Muscle layer of colon (tissue), 2 donors: Measurements from ENCODE around the gene POGZ.

Experiments used
- H3K27ac ChIP-seq: one replicate; pipeline ENCODE4 v1.7.0; 2013; ENCODE audit warnings: low read depth, mild to moderate bottlenecking, low read length, moderate library complexity
- H3K27me3 ChIP-seq, 2 donors: one replicate each; pipeline ENCODE4 v1.7.0; 2013; ENCODE audit warnings: low read length in 2 of 2, mild to moderate bottlenecking in 2 of 2; ENCODE audit not compliant: insufficient read depth in 2 of 2, control insufficient read depth in 1 of 2
- H3K36me3 ChIP-seq: one replicate; pipeline ENCODE4 v1.7.0; 2013; ENCODE audit warnings: mild to moderate bottlenecking, low read length; ENCODE audit not compliant: insufficient read depth
- H3K4me1 ChIP-seq: one replicate; pipeline ENCODE4 v1.7.0; 2013; ENCODE audit warnings: mild to moderate bottlenecking, low read length; ENCODE audit not compliant: insufficient read depth
- H3K4me3 ChIP-seq, 2 donors: one replicate each; pipeline ENCODE4 v1.7.0; 2013; ENCODE audit warnings: low read length in 2 of 2, low read depth in 1 of 2, mild to moderate bottlenecking in 1 of 2, moderate library complexity in 1 of 2
- H3K9ac ChIP-seq: one replicate; pipeline ENCODE4 v1.7.0; 2013; ENCODE audit warnings: low read length
- H3K9me3 ChIP-seq: one replicate; pipeline ENCODE4 v1.7.0; 2013; ENCODE audit warnings: mild to moderate bottlenecking, low read length
- donor health status: abdominal sarcoma.
- donor health status: Adenocarcinoma of cecum.

Gene POGZ, protein sequence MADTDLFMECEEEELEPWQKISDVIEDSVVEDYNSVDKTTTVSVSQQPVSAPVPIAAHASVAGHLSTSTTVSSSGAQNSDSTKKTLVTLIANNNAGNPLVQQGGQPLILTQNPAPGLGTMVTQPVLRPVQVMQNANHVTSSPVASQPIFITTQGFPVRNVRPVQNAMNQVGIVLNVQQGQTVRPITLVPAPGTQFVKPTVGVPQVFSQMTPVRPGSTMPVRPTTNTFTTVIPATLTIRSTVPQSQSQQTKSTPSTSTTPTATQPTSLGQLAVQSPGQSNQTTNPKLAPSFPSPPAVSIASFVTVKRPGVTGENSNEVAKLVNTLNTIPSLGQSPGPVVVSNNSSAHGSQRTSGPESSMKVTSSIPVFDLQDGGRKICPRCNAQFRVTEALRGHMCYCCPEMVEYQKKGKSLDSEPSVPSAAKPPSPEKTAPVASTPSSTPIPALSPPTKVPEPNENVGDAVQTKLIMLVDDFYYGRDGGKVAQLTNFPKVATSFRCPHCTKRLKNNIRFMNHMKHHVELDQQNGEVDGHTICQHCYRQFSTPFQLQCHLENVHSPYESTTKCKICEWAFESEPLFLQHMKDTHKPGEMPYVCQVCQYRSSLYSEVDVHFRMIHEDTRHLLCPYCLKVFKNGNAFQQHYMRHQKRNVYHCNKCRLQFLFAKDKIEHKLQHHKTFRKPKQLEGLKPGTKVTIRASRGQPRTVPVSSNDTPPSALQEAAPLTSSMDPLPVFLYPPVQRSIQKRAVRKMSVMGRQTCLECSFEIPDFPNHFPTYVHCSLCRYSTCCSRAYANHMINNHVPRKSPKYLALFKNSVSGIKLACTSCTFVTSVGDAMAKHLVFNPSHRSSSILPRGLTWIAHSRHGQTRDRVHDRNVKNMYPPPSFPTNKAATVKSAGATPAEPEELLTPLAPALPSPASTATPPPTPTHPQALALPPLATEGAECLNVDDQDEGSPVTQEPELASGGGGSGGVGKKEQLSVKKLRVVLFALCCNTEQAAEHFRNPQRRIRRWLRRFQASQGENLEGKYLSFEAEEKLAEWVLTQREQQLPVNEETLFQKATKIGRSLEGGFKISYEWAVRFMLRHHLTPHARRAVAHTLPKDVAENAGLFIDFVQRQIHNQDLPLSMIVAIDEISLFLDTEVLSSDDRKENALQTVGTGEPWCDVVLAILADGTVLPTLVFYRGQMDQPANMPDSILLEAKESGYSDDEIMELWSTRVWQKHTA (N-terminal part only)

DNA sequence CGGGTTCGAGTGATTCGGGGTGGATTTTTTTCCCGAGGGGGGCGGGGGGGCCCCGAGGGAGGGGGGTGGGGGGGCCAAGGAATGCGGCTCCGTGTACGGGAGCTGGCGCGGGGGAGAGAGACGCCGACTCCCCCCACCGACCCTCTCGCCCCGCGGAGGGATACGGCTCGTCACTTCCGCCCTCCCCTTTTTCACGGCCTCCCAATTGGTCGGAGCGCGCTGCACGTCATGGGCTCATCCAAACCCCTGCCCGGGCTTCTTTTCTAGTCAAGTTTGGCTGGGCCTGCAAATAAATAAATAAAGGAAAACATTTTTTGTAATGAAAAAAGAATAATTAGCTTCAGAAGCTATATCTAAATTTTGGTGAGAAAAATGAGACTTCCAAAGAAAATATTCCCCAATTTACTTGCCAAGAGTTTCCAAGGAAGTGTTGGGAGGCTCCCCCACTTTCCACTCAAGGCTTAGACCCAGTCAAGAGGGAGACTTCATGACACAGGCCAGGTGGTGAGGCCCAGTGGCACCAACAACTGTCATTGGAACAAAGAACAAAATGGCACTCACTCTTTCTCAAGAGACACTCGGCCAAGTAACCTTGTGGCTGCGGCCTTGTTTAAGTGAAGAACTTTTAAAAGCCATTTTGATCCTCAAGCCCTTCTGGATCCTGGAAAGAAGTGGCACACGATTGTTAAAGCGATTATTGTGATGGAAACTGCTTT lies at the start of gene POGZ:
POGZ (minus strand) TSS at position 164 of the 716 bp plus-strand sequence. CDS start 17,290 bp downstream, outside the sequence.
- Histone ChIP-seq H3K27me3 (no peaks in the 10 kb centered on the region), H3K9me3 (no peaks in the 10 kb centered on the region), H3K27ac (peak within 1 kb of the TSS; percentile 94), H3K9ac (peak within 1 kb of the TSS; percentile 93), H3K36me3 (no peaks in the 10 kb centered on the region), H3K4me3 (peak within 1 kb of the TSS; percentile 81 to 99), H3K4me1 (peaks cover 26% of the 10 kb centered on the region)

DNA sequence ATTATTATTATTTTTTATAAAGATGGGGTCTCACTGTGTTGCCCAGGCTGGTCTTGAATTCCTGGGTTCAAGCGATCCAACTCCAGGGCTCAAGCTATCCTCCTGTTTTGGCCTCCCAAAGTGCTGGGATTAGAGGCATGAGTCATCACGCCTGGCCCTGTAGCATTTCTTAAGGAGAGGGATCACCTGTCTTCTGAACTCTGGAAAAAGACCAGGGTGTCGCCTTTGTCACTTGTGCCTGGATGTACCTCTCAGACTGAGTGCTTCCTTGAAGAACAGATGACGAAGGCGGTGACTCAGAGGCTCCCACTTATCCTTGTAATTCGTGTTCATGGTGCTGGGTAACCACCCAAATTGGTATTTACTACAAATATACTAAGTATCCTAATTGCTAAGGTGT lies 49.5 kb upstream of the POGZ start:
- Histone ChIP-seq H3K27me3 (no peaks in the 10 kb centered on the region), H3K9me3 (no peaks in the 10 kb centered on the region), H3K9ac (no peak overlapping the region), H3K4me1 (peaks cover 18% of the 10 kb centered on the region), H3K36me3 (no peaks in the 10 kb centered on the region), H3K4me3 (no peak overlapping the region), H3K27ac (no peak overlapping the region)

DNA sequence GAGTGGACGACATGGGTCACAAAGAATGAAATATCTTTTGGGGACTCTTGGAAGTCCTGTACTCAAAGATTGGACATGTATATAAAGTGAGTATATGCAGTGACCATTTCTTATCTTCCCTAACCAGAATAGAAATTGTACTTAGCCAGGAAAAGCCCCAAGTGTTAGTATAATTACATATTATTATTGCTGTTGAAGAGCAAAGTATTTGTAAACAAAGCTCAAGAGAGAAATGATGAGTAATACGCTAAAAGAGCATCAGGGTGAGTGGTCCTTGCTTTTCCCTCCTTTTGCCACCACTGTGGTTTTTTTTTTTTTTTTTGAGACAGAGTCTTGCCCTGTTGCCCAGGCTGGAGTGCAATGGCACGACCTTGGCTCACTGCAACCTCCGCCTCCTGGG lies 45.5 kb upstream of the POGZ start:
- H3K9ac ChIP-seq = no peak overlapping the region
- H3K4me3 ChIP-seq = no peak overlapping the region
- no peaks in the 10 kb centered on the region for H3K4me1 ChIP-seq
- H3K27me3 ChIP-seq = no peaks in the 10 kb centered on the region
- no peaks in the 10 kb centered on the region for H3K36me3 ChIP-seq
- no peaks in the 10 kb centered on the region for H3K9me3 ChIP-seq
- H3K27ac ChIP-seq = no peak overlapping the region

DNA sequence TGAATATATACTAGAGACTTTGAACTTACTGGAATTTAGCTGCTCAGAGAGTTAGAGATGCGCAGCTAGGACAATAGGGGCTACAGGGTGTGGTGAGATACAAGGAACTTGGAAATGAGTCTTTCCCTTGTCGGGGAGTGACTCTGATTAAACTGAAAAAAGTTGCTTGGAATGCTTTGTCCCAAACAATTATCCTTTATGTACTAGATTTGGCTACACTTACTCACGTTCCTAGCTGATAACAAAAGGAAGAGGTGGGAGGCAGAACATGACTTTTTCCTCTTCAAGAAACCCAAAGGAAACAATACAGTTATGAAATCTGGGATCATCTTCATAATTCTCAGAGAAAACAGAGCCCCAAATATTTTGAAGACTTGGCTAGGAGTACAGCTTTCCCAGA lies 45.0 kb upstream of the POGZ start:
- H3K9me3 ChIP-seq = no peaks in the 10 kb centered on the region
- no peak overlapping the region for H3K4me3 ChIP-seq
- H3K36me3 ChIP-seq = no peaks in the 10 kb centered on the region
- no peak overlapping the region for H3K27ac ChIP-seq
- no peaks in the 10 kb centered on the region for H3K27me3 ChIP-seq
- H3K4me1 ChIP-seq = no peaks in the 10 kb centered on the region
- no peak overlapping the region for H3K9ac ChIP-seq

DNA sequence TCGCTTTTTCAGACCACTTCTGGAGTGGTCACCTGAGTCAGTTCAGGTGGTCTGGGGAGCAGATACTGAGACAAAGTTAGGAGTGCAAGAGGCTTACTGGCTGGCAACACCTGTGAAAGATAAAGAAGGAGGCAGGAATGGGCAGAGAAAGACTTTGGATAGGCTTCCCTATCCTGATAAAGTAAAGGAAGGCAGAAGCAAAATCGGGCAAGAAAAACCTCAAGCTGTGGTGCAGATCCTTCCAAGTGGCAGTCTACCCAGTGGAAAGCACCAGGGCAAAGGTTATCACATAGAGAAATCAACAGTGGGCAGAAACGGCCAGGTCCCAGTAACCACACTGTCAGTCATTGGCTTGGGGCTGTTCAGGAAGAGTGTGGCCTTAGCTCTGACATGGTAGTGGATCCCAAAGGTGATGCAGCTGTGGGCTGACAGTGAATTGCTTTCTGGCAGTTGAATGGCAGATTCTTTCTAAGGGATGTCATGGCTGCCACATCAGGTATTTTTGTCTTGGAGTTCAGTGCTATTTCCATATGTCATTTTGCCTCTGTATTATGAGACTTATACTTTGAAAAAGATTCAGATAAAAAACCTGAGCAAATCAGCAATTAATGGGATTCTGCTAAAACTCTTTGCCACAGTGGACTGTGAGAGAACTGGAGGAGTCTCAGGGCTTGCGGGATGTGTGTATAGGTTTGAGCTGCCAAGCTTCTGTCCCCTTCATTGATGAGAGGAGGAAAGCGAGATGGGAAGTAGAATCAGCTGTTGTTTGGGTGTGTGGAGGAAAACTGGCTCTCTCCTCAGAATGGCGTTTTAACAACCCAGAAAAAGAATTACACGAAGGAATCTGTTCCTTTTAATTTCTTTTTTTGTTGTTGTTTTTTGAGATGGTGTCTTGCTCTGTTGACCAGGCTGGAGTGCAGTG lies 43.8 kb upstream of the POGZ start:
- Histone ChIP-seq H3K4me3 (no peak overlapping the region), H3K27me3 (no peaks in the 10 kb centered on the region), H3K9me3 (no peaks in the 10 kb centered on the region), H3K36me3 (no peaks in the 10 kb centered on the region), H3K4me1 (no peaks in the 10 kb centered on the region), H3K9ac (no peak overlapping the region), H3K27ac (no peak overlapping the region)

DNA sequence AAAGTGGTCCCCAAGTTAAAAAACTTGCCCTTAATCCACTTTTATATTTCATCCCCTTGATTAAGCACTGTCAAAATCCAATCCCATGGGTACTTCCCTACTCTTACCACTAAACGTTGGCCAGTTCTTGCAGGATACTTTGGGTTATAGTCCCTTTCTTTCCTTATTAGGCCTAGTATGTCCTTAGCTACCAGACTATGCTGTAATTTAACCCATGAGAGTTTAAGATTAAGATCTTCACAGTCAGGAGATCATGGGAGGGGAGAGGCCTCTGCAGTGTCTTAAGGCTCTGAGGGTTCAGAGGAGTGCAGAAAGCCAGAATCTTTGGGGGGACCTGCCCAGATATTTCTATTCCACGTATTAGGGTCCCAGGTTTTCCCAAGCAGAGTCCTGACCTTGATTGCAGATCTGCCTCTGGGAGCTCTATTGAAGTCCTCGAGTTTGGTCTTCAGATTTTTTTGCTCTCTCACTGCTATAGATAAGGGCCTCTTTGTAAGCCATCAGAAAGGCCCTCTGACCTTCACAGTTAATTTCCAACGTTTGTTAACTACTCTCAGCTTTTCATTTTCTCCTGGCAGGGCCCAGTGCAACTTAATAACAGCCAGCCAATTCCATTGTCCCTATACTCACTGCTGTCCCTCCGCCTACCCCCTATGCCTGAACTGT lies 42.9 kb upstream of the POGZ start:
- Histone ChIP-seq H3K27me3 (no peaks in the 10 kb centered on the region), H3K9ac (no peak overlapping the region), H3K9me3 (no peaks in the 10 kb centered on the region), H3K4me3 (no peak overlapping the region), H3K4me1 (no peaks in the 10 kb centered on the region), H3K27ac (no peak overlapping the region), H3K36me3 (no peaks in the 10 kb centered on the region)

DNA sequence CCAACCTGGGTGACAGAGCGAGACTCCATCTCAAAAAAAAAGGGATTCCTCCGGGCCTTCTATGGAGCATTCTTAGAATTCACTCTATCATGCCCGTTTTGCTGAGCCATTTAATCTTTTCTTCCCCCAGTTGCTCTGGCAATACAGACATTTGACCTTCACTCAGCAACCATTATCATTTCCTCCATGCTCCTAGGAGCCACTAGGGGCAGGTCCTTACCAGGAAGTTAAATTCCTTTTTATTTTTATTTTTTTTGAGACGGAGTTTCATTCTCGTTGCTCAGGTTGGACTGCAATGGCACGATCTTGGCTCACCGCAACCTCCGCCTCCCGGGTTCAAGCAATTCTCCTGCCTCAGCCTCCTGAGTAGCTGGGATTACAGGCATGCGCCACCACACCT lies 42.2 kb upstream of the POGZ start:
- Histone ChIP-seq H3K4me3 (no peak overlapping the region), H3K27ac (no peak overlapping the region), H3K9ac (no peak overlapping the region), H3K9me3 (no peaks in the 10 kb centered on the region), H3K4me1 (no peaks in the 10 kb centered on the region), H3K36me3 (no peaks in the 10 kb centered on the region), H3K27me3 (no peaks in the 10 kb centered on the region)

DNA sequence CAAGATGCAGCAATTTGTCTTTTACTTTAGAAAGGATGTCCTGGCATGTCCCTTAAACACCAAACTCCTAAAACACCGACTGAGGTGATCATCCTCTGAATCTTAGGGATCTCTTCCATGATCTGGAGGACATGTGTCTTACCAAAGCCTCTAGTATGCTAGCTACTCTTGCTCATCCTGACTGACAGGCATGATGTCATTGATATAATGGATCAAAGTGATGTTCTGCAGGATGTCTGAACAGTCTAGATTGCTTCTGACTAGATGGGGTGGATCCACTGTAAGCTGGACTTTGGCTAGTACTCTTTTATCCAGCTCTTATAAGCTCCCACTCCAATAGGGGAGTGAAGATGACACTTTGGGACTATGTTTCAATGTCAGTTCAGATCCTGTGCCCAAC lies 40.6 kb upstream of the POGZ start:
- no peak overlapping the region for H3K9ac ChIP-seq
- no peaks in the 10 kb centered on the region for H3K4me1 ChIP-seq
- no peaks in the 10 kb centered on the region for H3K27me3 ChIP-seq
- no peak overlapping the region for H3K27ac ChIP-seq
- H3K36me3 ChIP-seq = no peaks in the 10 kb centered on the region
- H3K4me3 ChIP-seq = no peak overlapping the region
- no peaks in the 10 kb centered on the region for H3K9me3 ChIP-seq

DNA sequence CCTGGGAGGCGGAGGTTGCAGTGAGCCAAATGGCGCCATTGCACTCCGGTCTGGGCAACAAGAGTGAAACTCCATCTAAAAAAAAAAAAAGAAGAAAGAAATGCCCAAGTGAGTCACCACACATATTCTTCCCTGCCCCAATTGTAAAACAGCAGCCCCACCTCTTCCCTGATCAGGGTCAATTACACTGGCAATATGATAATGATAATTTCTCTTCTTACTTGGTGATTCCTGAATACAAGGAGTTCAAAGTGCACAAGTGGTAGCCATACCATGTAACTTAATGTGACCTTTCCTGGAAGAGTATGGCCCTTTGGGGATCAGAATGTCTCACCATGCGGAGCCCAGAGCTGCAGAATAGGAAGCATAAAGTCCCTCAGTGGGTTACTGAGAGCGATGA lies 40.1 kb upstream of the POGZ start:
- Histone ChIP-seq H3K36me3 (no peaks in the 10 kb centered on the region), H3K4me3 (no peak overlapping the region), H3K27ac (no peak overlapping the region), H3K4me1 (no peaks in the 10 kb centered on the region), H3K27me3 (no peaks in the 10 kb centered on the region), H3K9ac (no peak overlapping the region), H3K9me3 (no peaks in the 10 kb centered on the region)

DNA sequence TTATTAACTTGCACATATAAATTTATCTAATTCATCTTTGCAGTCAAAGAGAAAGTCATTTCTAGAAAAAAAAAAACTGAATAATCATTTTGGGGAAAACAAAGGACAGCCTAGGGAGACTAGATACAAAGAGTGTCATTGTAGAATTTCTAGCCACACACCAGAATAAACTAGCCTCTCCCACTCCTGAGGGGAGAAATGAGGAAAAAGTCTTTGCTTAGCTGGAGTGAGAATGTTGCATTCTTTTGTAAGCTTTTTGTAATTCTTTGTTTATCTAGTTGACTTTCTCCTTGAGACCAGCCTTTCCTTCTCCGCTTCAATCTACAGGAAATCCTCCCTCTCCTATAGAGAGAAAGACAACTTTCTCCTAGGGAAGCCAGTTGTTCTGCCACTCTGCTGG lies 36.0 kb upstream of the POGZ start:
- Histone ChIP-seq H3K4me1 (no peaks in the 10 kb centered on the region), H3K36me3 (no peaks in the 10 kb centered on the region), H3K27ac (no peak overlapping the region), H3K9me3 (no peaks in the 10 kb centered on the region), H3K9ac (no peak overlapping the region), H3K4me3 (no peak overlapping the region), H3K27me3 (no peaks in the 10 kb centered on the region)
